ENCODE measurements around the gene IFTAP.

The IFTAP gene

GRCh38 chr11:36591433-36591832, 2.9 kb upstream of the IFTAP start:
- TF ChIP-seq CTCF (IDR thresholded peaks at IDR 0.05; ENCODE audit: control insufficient read depth, insufficient read depth, low read depth, low read length, missing control alignments), result no peak
- no peak for DNase-seq (ENCODE audit: low read depth)
- H3K4me3 ChIP-seq (ENCODE audit: control insufficient read depth, low read depth, low read length), result no peak overlapping the region

- no peak for DNase-seq (ENCODE audit: low read depth)
- H3K4me3 ChIP-seq (ENCODE audit: control insufficient read depth, low read depth, low read length), result no peak overlapping the region
- TF ChIP-seq CTCF (IDR thresholded peaks at IDR 0.05; ENCODE audit: control insufficient read depth, insufficient read depth, low read depth, low read length, missing control alignments), result no peak
Measured at GRCh38 chr11:36596880-36597279, 2.6 kb downstream of the IFTAP start.

- no peak for TF ChIP-seq CTCF (IDR thresholded peaks at IDR 0.05; ENCODE audit: control insufficient read depth, insufficient read depth, low read depth, low read length, missing control alignments)
- no peak for DNase-seq (ENCODE audit: low read depth)
- no peak within 1 kb of the TSS for H3K4me3 ChIP-seq (ENCODE audit: control insufficient read depth, low read depth, low read length)
Measured at GRCh38 chr11:36598051-36598450, 3.7 kb downstream of the IFTAP start, which contains the start of gene RAG2. Gene RAG2, minus strand, starts transcription at chr11:36598236. Its CDS starts 4,068 bp downstream, at chr11:36594168.

- DNase-seq (ENCODE audit: low read depth), result no peak
- no peak overlapping the region for H3K4me3 ChIP-seq (ENCODE audit: control insufficient read depth, low read depth, low read length)
- no peak for TF ChIP-seq CTCF (IDR thresholded peaks at IDR 0.05; ENCODE audit: control insufficient read depth, insufficient read depth, low read depth, low read length, missing control alignments)
Measured at GRCh38 chr11:36600180-36600579, 5.9 kb downstream of the IFTAP start.

- no peak for TF ChIP-seq CTCF (IDR thresholded peaks at IDR 0.05; ENCODE audit: control insufficient read depth, insufficient read depth, low read depth, low read length, missing control alignments)
- DNase-seq (ENCODE audit: low read depth), result no peak
- no peak overlapping the region for H3K4me3 ChIP-seq (ENCODE audit: control insufficient read depth, low read depth, low read length)
Measured at GRCh38 chr11:36601155-36601554, 6.9 kb downstream of the IFTAP start.

GRCh38 chr11:36602135-36602534, 7.8 kb downstream of the IFTAP start:
- no peak overlapping the region for H3K4me3 ChIP-seq (ENCODE audit: control insufficient read depth, low read depth, low read length)
- no peak for TF ChIP-seq CTCF (IDR thresholded peaks at IDR 0.05; ENCODE audit: control insufficient read depth, insufficient read depth, low read depth, low read length, missing control alignments)
- no peak for DNase-seq (ENCODE audit: low read depth)

Data from AG09309 (cell line).